GM21723 (cell line): Measurements from ENCODE around the gene PSMA4.
A peak's percentile ranks its signal among the peaks of the same experiment; 100 is the strongest.
"Not testable (repeated sequence)": the region's sequence is repeated elsewhere in the genome, so short reads cannot be mapped to it uniquely, and the experiment has no call there.

Source experiments
- ATAC-seq: cut with Tn5 transposase; IDR thresholded peaks from one replicate; pipeline ENCODE4 v1.9.1; 2021; ENCODE audit warnings: mild to moderate bottlenecking, moderate library complexity; ENCODE audit not compliant: unreplicated experiment

The PSMA4 gene

DNA sequence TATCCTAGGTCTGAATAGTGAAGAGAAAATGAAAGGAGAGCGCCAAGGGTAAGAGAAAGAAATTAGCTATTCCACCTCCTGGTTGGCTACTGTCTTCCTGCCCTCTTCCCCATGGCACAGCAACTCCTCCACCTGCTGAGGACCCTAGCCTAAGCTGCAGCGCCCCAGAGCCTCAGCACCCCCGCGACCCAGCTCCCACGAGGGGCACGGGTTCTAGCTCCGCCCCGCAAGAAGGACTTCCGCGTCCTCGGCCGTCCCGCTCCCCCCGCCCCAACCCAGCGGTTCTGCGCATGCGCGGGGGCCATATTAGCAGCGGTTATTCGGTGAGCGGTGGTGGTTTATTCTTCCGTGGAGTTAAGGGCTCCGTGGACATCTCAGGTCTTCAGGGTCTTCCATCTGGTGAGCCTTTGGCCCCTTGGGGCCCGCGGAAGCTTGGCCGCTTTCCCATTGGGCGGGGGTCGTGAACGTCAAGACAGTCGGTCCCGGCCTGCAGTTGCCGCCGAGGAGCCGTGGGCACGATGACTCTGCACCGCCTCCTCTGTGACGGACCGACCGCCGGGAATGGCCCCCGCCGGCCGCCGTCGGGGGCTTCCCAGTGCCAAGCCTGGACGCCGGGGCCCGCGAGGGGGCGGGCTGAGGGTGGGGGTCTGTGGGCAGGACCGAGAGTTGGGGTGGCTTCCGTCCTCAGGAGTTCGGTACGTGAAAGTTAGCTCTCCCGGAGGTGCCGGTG is at the start of gene PSMA4:
PSMA4 (plus strand) TSS at position 304 of the 730 bp plus-strand sequence. CDS start 1,484 bp downstream, outside the sequence.
- ATAC-seq = peak; percentile 78

DNA sequence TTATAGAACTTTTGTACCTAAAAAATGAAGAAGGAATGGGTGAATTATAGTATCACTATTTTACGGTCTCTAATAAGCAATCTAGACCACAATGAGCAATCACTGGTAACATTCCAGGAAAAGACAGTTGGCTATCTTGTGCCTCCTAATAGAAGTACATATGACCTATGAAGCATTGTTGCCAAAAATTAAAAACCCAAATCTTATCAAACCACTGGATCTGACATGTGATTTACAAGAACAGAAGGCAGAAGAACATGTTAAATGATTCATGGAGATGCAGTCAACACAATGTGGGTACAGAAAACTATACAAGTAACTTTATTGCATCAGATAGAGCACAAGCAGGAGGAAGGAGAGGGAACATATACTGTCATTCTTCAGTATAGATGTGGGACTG is 47.4 kb upstream of the PSMA4 start:
- no peak for ATAC-seq

DNA sequence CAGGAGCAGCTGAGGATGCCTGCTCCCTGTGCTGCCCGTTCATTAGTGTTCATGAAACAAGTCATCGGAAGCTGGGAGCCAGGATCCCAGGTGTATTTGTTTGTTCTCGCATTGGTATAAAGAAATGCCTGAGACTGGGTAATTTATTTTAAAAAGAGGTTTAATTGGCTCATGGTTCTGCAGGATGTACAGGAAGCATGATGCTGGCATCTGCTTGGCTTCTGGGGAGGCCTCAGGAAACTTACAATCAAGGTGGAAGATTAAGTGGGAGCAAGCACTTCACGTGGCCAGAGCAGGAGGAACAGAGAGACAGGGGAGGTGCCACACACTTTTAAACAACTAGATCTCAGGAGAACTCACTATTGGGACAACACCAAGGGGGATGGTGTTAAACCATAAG is 38.4 kb upstream of the PSMA4 start:
- no peak for ATAC-seq

DNA sequence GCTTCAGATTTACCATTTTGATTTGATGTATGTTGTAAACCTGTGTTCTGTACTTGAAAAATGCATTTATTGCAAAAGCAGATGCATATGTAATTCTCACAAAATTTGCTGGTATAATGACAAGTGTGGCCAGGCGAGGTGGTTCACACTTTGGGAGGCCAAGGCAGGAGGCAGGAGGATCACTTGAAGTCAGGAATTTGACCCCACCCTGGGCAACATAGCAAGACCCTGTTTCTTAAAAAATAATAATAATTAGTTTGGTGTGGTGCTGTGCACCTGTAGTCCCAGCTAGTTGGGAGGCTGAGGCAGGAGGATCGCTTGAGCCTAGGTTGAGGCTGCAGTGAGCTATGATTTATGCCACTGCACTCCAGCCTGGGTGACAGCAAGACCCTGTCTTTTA is 37.6 kb upstream of the PSMA4 start:
- no peak for ATAC-seq

DNA sequence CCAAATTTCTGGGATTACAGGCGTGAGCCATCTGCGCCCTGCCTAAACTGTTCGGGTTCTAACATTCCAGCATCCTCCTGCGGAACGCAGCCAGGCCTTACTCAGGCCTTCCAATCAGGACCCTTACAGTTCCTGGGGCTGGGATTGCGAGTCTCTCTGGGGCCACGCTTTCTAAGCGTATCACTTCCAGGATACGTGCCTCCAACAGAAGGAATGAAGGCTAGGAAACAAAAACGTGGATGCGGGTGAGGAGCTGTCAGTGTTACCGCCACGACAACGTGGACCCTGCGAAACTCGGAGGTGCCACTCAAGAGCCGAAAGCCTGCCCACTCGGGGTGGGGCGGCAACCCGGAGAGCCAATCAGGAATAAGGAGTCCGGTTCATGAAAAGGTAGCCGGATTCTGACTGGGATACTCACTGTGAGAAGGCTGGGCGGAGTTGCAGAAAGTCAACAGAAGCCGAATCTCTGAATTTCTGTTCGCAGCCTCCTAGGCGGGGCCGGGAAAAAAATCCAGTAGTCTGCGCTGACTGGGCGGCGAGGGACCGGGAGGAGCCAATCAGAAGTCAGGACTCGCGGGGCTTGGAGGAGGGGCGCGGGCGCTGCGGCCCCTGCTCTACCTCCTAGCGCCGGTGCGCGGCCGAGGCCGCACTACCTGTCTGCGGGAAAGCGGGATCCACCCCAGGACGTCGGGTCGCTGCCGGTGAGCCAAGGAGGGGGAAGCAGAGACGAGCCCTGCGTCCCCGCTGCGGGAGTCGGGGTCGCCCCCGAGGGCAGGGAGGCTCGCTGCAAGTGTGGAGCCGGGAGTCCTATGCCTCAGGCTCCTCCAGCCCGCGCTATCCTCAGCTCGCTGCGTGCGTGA is 33.0 kb upstream of the PSMA4 start, which contains the start of gene HYKK:
HYKK (plus strand) TSS at position 607 of the 860 bp plus-strand sequence. CDS start 5,512 bp downstream, outside the sequence.
- ATAC-seq = peak; percentile 90

DNA sequence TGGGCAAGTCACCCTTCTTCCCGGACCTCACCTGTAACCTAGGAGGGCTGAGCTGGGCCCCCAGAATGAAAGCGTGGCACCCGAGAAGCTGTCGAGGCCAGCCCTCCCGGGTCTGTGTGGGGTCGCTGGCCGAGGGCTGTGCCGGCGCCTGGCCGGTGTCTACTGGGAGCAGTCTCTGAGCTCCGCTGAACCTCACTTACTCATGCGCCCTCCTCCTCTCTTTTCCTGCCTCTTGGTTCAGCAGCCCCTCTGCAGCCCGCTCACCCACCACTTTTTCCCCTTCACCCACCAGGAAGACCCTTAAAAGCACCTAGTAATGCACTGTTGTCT is 32.4 kb upstream of the PSMA4 start:
- peak; percentile 32 for ATAC-seq

DNA sequence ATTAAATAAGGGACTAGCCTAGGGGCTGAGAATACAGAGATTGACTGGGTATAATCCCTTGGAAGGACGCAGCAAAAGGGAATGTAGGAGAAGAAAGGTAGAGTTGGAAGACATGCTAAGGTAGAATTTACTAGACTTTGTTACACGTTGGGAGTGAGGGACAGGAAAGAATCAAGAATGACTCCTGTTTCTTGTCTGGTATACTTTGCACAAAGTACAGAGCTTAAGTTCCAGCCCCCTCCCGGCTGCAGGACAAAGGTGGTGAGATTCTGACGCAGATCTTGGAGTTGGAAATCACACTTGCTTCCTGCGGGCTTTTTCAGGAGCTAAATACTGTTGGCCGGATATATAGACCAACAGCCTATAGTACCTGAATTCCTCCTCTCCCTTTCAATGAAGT is 32.0 kb upstream of the PSMA4 start:
- no peak for ATAC-seq

DNA sequence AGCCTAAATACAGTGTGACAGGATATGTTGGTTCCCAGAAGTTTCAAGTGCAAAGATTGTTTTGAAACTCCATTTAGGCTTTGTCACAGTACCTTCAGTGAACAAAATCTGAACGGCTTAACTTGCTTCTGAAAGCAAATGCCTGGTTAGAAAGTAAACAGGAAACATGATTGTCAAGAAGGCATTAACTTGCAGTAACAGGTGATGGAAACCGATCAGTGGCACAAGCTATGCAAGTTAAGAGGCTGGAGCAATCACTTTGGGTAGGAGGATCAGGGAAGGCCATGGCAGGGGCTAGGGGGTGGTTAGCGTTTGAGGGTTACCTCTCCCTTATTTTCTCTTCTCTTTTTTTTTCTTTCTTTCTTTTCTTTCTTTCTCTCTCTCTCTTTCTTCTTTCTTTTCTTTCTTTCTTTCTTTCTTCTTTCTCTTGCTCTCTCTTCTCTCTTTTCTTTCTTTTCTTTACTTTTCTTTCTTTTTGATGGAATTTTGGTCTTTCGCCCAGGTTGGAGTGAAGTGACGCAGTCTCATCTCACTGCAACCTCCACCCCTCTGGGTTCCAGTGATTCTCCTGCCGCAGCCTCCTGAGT is 30.4 kb upstream of the PSMA4 start:
- no peak for ATAC-seq

DNA sequence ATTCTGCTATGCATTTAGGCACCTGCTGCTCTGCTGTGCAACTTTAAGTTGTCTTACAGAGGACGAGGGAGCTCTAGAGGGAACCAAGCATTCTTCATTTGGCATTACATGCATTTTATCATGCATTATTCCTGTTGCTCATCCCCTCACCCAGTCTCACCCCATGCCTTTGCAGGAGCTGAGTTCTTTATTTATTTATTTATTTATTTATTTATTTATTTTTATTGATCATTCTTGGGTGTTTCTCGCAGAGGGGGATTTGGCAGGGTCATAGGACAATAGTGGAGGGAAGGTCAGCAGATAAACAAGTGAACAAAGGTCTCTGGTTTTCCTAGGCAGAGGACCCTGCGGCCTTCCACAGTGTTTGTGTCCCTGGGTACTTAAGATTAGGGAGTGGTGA is 20.2 kb upstream of the PSMA4 start:
- ATAC-seq = not testable (repeated sequence)

DNA sequence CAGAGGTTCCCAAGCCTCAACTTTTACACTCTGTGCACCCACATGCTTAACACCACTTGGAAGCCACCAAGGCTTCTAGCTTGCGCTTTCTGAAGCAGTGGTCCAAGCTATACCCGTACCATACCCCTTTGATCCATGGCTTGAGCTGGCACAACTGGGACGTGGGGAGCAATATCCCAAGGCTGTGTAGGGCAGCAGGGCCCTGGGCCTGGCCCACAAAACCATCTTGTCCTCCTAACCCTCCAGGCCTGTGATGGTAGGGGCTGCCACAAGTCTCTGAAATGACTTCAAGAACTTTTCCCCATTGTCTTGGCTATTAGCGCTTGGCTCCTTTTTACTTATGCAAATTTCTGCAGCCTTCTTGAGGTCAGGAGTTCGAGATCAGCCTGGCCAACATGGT is 16.0 kb upstream of the PSMA4 start:
- no peak for ATAC-seq

DNA sequence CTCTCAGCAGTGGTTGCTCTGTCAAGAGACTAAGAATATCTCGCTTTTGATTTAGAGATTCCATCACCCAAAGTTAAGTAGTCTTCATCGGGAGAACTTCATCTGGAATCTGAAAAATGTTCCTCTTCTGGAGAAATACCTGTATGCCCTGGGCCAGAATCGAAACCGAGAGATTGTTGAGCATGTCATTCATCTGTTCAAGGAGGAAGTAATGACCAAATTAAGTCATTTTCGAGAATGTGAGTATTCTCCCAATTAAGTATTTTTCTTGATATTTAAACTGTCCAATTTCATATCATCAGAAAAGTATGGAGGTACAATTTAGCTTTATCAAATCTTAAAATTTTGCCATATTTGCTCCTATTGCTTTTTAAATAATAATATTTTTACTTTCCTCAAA is 12.9 kb upstream of the PSMA4 start:
- ATAC-seq = no peak

DNA sequence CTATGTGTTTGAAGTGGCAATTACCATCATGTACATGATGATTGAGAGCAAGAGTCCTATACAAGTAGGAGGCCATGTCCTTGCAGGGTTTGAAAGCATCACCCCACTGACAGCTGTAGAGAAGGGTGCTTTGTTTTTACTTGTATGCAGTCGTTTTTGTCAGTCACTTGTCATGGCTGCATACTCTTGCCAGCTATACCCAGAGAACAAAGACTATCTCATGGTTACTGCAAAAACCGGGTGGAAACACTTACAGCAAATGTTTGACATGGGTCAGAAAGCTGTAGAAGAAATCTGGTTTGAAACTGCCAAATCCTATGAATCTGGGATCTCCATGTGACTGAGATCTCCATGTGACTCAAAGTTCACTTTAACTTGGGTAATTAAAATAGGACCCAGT is 6.9 kb upstream of the PSMA4 start:
- ATAC-seq = no peak

DNA sequence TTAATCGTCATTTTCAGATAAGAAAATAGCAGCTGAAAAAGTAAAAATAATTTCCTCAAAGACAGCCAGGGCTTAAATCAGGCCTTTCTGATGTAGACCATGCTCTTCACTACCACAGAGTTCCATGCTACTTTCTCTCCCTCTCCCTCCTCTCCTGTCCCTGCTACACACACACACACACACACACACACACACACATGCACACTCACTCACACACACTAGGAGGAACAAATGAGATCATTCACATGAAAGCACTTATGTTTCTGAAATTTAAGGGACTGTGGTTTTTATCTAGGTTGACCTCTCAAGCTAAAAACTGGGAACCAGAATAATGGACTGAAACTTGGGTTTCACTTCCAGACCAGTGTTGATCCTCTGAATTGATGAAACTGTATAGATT is 4.1 kb upstream of the PSMA4 start:
- no peak for ATAC-seq

DNA sequence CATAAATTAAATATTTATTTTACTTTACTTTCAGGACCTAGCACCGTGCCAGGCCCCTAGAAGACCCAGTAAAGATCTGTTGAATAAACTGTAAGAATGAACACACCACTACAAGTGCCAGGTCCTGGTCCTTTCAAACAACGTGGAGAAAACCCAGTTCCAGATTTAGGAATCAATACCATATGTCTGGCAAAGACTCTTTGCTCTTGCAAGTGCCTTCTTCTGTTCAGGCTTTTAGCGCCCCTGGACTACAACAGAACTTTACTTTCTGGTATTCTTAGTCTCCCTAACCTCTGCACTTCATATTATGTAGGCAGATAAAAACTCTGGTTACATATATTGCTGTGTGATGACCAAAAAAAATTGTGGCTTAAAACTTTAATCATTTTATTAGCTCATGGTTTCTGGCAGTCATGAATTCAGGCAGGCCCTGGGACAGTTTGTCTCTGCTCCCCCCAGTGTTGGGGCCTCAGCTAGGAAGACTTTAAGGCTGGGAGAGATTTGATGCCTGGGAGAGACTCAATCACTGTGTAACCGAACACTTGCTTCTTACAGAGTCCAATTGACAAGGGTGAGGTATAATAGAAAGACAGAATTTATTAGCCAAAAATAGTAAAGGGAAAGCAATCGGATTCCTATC is 2.9 kb upstream of the PSMA4 start:
- no peak for ATAC-seq

DNA sequence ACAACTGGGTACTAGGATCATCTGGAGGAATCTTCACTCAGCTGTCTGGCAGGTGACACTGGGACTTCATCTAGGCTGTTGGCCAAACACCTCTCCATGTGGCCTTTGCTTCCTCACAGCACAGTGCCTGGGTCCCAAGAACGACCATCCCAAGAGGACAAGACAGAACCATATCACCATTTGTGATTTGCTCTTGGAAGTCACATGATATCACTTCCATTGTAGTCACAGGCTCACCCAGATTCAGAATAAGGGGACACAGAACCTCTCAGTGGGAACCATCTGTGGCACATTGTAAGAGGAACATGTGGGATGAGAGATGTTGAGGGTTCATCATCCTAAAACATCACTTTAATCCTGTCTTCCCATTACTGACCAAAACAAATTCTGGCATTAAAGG is 1.9 kb upstream of the PSMA4 start:
- no peak for ATAC-seq

DNA sequence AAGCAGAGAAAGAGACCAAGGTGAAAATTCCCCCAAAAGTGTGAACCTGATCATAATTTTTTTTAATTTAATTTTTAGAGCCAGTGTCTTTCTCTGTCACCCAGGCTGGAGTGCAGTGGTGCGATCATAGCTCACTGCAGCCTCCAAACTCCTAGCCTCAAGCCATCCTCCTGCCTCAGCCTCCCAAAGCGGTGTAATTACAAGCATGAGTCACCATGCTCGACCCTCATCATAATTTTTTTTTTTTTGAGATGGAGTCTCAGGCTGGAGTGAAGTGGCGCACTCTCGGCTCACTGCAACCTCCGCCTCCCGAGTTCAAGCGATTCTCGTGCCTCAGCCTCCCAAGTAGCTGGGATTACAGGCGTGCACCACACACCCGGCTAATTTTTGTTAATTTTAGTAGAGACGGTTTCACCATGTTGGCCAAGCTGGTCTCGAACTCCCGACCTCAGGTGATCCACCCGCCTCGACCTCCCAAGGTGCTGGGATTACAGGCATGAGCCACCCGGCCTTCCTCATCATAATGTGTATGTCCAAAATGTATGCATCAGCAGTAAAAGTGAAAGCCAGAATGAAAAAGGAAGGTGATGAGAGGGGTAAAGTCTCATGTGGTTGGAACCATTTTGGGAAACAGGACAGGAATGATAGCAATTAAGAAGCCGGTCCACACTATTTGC is 642 bp upstream of the PSMA4 start:
- not testable (repeated sequence) for ATAC-seq

DNA sequence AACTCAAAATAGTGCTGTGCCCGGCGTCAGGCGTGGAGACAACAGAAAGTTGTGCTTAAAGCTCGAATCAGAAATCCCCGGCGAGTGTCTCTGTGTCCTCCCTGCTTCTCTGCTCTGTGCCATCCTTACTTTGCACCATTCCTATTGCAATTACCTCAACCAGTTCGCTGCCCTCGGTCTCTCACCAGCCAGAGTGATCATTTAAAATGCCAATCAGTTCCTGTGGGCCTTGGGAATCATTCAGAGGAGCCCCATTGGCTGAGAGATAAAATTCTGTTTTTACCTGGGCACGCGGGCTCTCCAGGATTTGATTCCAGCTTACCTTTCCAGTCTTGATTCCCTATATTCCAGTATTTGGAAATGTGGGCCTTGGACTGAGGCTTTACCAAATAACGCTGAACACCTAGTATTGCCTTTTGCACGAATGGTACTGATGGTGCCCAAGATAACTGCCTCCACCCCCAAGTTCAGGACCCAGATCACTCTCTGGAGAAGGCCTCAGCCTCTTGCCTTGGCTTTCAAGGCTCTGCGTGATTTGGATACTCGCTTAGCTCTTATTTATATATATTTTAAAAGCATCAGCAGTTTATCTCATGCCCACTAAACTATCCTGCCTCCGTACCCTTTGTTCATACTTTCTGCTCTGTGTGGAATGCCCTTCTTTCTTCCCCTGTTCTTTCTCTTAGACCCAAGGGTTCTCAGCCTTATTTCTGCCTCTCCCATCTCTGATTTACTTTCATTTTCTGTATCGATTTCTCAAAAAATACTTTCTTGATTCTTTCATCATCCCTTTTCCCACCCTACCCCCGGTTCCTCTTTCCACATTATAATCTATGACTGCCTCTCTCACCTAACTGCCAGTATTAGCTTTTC is 863 bp downstream of the PSMA4 start:
- ATAC-seq = no peak

DNA sequence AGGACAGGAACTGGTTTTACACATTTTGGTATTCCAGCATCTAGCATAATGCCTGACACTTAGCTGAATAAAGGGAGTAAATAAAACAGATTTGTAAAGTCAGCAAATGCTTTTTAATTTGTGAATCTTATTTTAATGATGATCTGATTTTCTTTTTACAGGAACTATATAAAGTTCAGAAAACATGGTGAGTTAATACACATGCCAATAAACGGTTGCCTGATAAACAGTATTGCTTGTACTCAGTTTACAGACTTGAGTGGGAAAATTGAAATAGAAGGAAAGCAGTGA is 1.4 kb downstream of the PSMA4 start:
- ATAC-seq = no peak

DNA sequence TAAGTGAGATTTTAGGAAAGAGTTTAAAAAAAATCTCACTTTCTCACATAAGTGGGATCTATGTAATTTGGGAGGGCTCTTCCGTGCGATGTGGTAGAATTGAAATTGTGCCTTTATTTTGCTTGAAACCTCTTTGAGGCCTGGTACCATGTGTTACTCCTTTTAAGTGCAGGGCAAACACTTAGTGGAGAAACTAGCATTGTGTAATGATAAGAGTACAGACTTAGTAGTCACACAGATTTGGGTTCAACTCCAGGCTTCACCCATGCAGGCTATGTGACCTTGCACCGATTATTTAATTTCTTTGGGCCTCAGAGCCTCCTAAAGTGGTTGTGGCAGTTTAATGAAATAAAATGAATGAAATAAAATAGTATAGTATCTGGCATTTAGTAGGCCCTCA is 2.4 kb downstream of the PSMA4 start:
- ATAC-seq = no peak

DNA sequence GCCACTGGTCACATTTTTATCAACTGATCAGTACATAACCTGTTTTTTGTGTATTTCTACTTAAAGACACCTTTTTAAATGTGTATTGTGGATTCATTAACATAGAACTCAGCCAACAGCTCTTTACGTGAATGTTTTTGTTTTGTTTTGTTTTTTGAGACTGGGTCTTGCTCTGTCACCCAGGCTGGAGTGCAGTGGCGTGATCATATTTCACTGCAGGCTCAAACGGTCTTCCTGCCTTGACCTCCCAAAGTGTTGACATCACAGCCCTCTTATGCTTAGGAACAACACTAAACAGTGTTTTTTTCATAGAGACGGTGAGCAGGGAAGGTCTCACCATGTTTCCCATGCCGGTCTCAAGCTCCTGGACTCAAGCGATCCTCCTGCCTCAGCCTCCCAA is 9.9 kb downstream of the PSMA4 start:
- ATAC-seq = no peak
